ENCODE measurements around the gene KRTAP13-2. TPM values are rescaled to one million over a fixed set of nuclear protein-coding genes. Genes with fewer than 3 reads are reported as not detected.

Gene KRTAP13-2
- polyA plus RNA-seq, 2 of the 4 experiments (the other 2 are of a cell fraction), result not detected

DNA sequence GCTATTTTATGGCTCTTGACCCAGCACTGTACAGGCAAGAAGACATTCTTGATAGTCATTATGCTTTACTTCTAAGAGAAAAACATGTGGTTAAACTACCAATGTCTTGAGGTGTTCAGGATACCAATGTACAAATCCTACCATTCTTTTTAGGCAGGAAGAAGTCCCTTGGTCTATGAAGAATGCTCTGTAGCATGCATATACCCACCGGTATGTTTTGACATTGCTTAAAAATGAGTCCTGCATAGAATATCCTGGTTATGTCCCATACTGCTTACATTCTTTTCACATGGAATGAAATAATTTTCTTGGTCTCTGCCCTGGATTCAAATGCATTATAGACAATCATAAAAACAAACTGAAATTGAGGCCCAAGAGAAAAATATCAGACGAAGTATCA is 39.4 kb downstream of the KRTAP13-2 start:
- H3K9me3 ChIP-seq, result no peaks in the 10 kb centered on the region
- H3K4me2 ChIP-seq, result no peak overlapping the region
- FAIRE-seq (no peak), ATAC-seq (no peak), DNase-seq (ENCODE audit: low read depth in 1 of 2, low spot score in 1 of 2) (no peak)
- WGBS (ENCODE audit: missing lambda C conversion rate), result 24% methylated on average over 2 of the region's 2 CpGs
- H3K4me3 ChIP-seq, result no peak overlapping the region
- H3K4me1 ChIP-seq, result no peaks in the 10 kb centered on the region
- no peak overlapping the region for H3K27ac ChIP-seq
- ChIA-PET CTCF (interaction anchor here (0.9 kb wide), 1 partner anchor 138 kb away, joined by 3 read pairs; no protein-coding TSS in a partner anchor), POLR2A (no interaction called here)
- TF ChIP-seq EHF (CRISPR knock-in tag; IDR thresholded peaks at IDR 0.05), result no peak

GRCh38 chr21:30329203-30329875 is 42.7 kb downstream of the KRTAP13-2 start:
- ChIA-PET POLR2A (no interaction called here), CTCF (no interaction called here)
- ATAC-seq (no peak), FAIRE-seq (no peak), DNase-seq (ENCODE audit: low read depth in 1 of 2, low spot score in 1 of 2) (no peak)
- Histone ChIP-seq H3K9me3 (no peaks in the 10 kb centered on the region), H3K27ac (no peak overlapping the region), H3K4me2 (no peak overlapping the region), H3K4me1 (no peaks in the 10 kb centered on the region), H3K4me3 (no peak overlapping the region)
- 15% methylated on average over 4 of the region's 4 CpGs for WGBS (ENCODE audit: missing lambda C conversion rate)
- TF ChIP-seq FOSB (CRISPR knock-in tag; IDR thresholded peaks at IDR 0.05) (no peak), POLR2A (IDR thresholded peaks at IDR 0.05; ENCODE audit: low read length) (no peak), HES2 (IDR thresholded peaks at IDR 0.05) (no peak), CHD4 (IDR thresholded peaks at IDR 0.05; ENCODE audit: borderline replicate concordance) (no peak), RFX5 (IDR thresholded peaks at IDR 0.05) (no peak), RCOR1 (IDR thresholded peaks at IDR 0.05; ENCODE audit: low read depth, low read length) (no peak), HOXA7 (CRISPR knock-in tag; IDR thresholded peaks at IDR 0.05) (no peak), TFCP2L1 (CRISPR knock-in tag; IDR thresholded peaks at IDR 0.05) (no peak), POLR2AphosphoS2 (conservative IDR thresholded peaks at IDR 0.05; ENCODE audit: low read length) (no peak), CEBPB (IDR thresholded peaks at IDR 0.05) (no peak), CBX8 (IDR thresholded peaks at IDR 0.05) (no peak), HDAC2 (IDR thresholded peaks at IDR 0.05) (no peak), RNF2 (IDR thresholded peaks at IDR 0.05; ENCODE audit: borderline replicate concordance, low read depth) (no peak), ZFP36 (IDR thresholded peaks at IDR 0.05; ENCODE audit: borderline replicate concordance, partially characterized antibody) (no peak), CBX2 (IDR thresholded peaks at IDR 0.05; ENCODE audit: borderline replicate concordance, low read depth) (no peak), EP300 (IDR thresholded peaks at IDR 0.05) (no peak), JUN (IDR thresholded peaks at IDR 0.05) (no peak)
- TF ChIP-seq, protein P1, sequence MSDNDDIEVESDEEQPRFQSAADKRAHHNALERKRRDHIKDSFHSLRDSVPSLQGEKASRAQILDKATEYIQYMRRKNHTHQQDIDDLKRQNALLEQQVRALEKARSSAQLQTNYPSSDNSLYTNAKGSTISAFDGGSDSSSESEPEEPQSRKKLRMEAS (IDR thresholded peaks at IDR 0.05), result no peak
- TF ChIP-seq, protein P2, sequence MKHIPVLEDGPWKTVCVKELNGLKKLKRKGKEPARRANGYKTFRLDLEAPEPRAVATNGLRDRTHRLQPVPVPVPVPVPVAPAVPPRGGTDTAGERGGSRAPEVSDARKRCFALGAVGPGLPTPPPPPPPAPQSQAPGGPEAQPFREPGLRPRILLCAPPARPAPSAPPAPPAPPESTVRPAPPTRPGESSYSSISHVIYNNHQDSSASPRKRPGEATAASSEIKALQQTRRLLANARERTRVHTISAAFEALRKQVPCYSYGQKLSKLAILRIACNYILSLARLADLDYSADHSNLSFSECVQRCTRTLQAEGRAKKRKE (CRISPR knock-in tag; IDR thresholded peaks at IDR 0.05; ENCODE audit: low read depth), result no peak

- Histone ChIP-seq H3K27ac (no peak overlapping the region), H3K4me1 (no peaks in the 10 kb centered on the region), H3K9me3 (no peaks in the 10 kb centered on the region), H3K4me3 (no peak overlapping the region), H3K4me2 (no peak overlapping the region)
- no peak for ATAC-seq
- no peak for TF ChIP-seq EHMT2 (IDR thresholded peaks at IDR 0.05; ENCODE audit: low read depth)
- ChIA-PET POLR2A (no interaction called here), CTCF (no interaction called here)
- no peak for DNase-seq (ENCODE audit: low read depth in 1 of 2, low spot score in 1 of 2)
- no peak for FAIRE-seq
Observed at GRCh38 chr21:30326390-30326789, 45.7 kb downstream of the KRTAP13-2 start.

Small RNA genes within 50 kb of the gene (small RNA-seq; reads per million reads assigned to genes)
- 0 reads per million in 6 experiments for gene KRTAP23-1
- gene MIR4327, result 0 reads per million in 6 experiments

Other genes with a start within 250 kb of the KRTAP13-2 start
- not detected in 2 replicates for gene CLDN17, start 205.5 kb downstream of the KRTAP13-2 start, polyA plus RNA-seq (2011; rRNA removed)
- gene CLDN17, start 205.5 kb downstream of the KRTAP13-2 start, polyA plus RNA-seq (2017; fragmentation: RNase III; extraction: RNeasy Plus Mini Kit Qiagen cat#74134 plus additional on column Dnase treatment), result not detected in 3 replicates
- not detected in 2 replicates for gene CLDN8, start 156.2 kb downstream of the KRTAP13-2 start, polyA plus RNA-seq (2011; rRNA removed)
- not detected in 3 replicates for gene CLDN8, start 156.2 kb downstream of the KRTAP13-2 start, polyA plus RNA-seq (2017; fragmentation: RNase III; extraction: RNeasy Plus Mini Kit Qiagen cat#74134 plus additional on column Dnase treatment)
- gene KRTAP24-1, start 89.3 kb downstream of the KRTAP13-2 start, polyA plus RNA-seq (2011; rRNA removed), result not detected in 2 replicates
- gene KRTAP24-1, start 89.3 kb downstream of the KRTAP13-2 start, polyA plus RNA-seq (2017; fragmentation: RNase III; extraction: RNeasy Plus Mini Kit Qiagen cat#74134 plus additional on column Dnase treatment), result not detected in 3 replicates
- gene KRTAP25-1, start 82.8 kb downstream of the KRTAP13-2 start, polyA plus RNA-seq (2011; rRNA removed), result not detected in 2 replicates
- not detected in 3 replicates for gene KRTAP25-1, start 82.8 kb downstream of the KRTAP13-2 start, polyA plus RNA-seq (2017; fragmentation: RNase III; extraction: RNeasy Plus Mini Kit Qiagen cat#74134 plus additional on column Dnase treatment)
- not detected in 2 replicates for gene KRTAP26-1, start 52.0 kb downstream of the KRTAP13-2 start, polyA plus RNA-seq (2011; rRNA removed)
- gene KRTAP26-1, start 52.0 kb downstream of the KRTAP13-2 start, polyA plus RNA-seq (2017; fragmentation: RNase III; extraction: RNeasy Plus Mini Kit Qiagen cat#74134 plus additional on column Dnase treatment), result not detected in 3 replicates
- not detected in 2 replicates for gene KRTAP27-1, start 34.6 kb downstream of the KRTAP13-2 start, polyA plus RNA-seq (2011; rRNA removed)
- gene KRTAP27-1, start 34.6 kb downstream of the KRTAP13-2 start, polyA plus RNA-seq (2017; fragmentation: RNase III; extraction: RNeasy Plus Mini Kit Qiagen cat#74134 plus additional on column Dnase treatment), result not detected in 3 replicates
- not detected in 2 replicates for gene KRTAP23-1, start 23.7 kb downstream of the KRTAP13-2 start, polyA plus RNA-seq (2011; rRNA removed)
- gene KRTAP23-1, start 23.7 kb downstream of the KRTAP13-2 start, polyA plus RNA-seq (2017; fragmentation: RNase III; extraction: RNeasy Plus Mini Kit Qiagen cat#74134 plus additional on column Dnase treatment), result not detected in 3 replicates
- not detected in 2 replicates for gene KRTAP13-1, start 23.8 kb upstream of the KRTAP13-2 start, polyA plus RNA-seq (2011; rRNA removed)
- not detected in 3 replicates for gene KRTAP13-1, start 23.8 kb upstream of the KRTAP13-2 start, polyA plus RNA-seq (2017; fragmentation: RNase III; extraction: RNeasy Plus Mini Kit Qiagen cat#74134 plus additional on column Dnase treatment)
- gene KRTAP13-3, start 53.7 kb upstream of the KRTAP13-2 start, polyA plus RNA-seq (2011; rRNA removed), result not detected in 2 replicates
- not detected in 3 replicates for gene KRTAP13-3, start 53.7 kb upstream of the KRTAP13-2 start, polyA plus RNA-seq (2017; fragmentation: RNase III; extraction: RNeasy Plus Mini Kit Qiagen cat#74134 plus additional on column Dnase treatment)
- not detected in 2 replicates for gene KRTAP13-4, start 57.9 kb upstream of the KRTAP13-2 start, polyA plus RNA-seq (2011; rRNA removed)
- gene KRTAP13-4, start 57.9 kb upstream of the KRTAP13-2 start, polyA plus RNA-seq (2017; fragmentation: RNase III; extraction: RNeasy Plus Mini Kit Qiagen cat#74134 plus additional on column Dnase treatment), result not detected in 3 replicates
- gene KRTAP15-1, start 68.0 kb upstream of the KRTAP13-2 start, polyA plus RNA-seq (2011; rRNA removed), result not detected in 2 replicates
- not detected in 3 replicates for gene KRTAP15-1, start 68.0 kb upstream of the KRTAP13-2 start, polyA plus RNA-seq (2017; fragmentation: RNase III; extraction: RNeasy Plus Mini Kit Qiagen cat#74134 plus additional on column Dnase treatment)
- not detected in 2 replicates for gene KRTAP19-1, start 108.1 kb upstream of the KRTAP13-2 start, polyA plus RNA-seq (2011; rRNA removed)
- not detected in 3 replicates for gene KRTAP19-1, start 108.1 kb upstream of the KRTAP13-2 start, polyA plus RNA-seq (2017; fragmentation: RNase III; extraction: RNeasy Plus Mini Kit Qiagen cat#74134 plus additional on column Dnase treatment)
- not detected in 2 replicates for gene KRTAP19-2, start 115.2 kb upstream of the KRTAP13-2 start, polyA plus RNA-seq (2011; rRNA removed)
- gene KRTAP19-2, start 115.2 kb upstream of the KRTAP13-2 start, polyA plus RNA-seq (2017; fragmentation: RNase III; extraction: RNeasy Plus Mini Kit Qiagen cat#74134 plus additional on column Dnase treatment), result not detected in 3 replicates
- gene KRTAP19-3, start 119.7 kb upstream of the KRTAP13-2 start, polyA plus RNA-seq (2011; rRNA removed), result not detected in 2 replicates
- not detected in 3 replicates for gene KRTAP19-3, start 119.7 kb upstream of the KRTAP13-2 start, polyA plus RNA-seq (2017; fragmentation: RNase III; extraction: RNeasy Plus Mini Kit Qiagen cat#74134 plus additional on column Dnase treatment)
- gene KRTAP19-4, start 124.9 kb upstream of the KRTAP13-2 start, polyA plus RNA-seq (2011; rRNA removed), result not detected in 2 replicates
- gene KRTAP19-4, start 124.9 kb upstream of the KRTAP13-2 start, polyA plus RNA-seq (2017; fragmentation: RNase III; extraction: RNeasy Plus Mini Kit Qiagen cat#74134 plus additional on column Dnase treatment), result not detected in 3 replicates
- gene KRTAP19-5, start 129.9 kb upstream of the KRTAP13-2 start, polyA plus RNA-seq (2011; rRNA removed), result not detected in 2 replicates
- not detected in 3 replicates for gene KRTAP19-5, start 129.9 kb upstream of the KRTAP13-2 start, polyA plus RNA-seq (2017; fragmentation: RNase III; extraction: RNeasy Plus Mini Kit Qiagen cat#74134 plus additional on column Dnase treatment)
- gene KRTAP19-6, start 169.6 kb upstream of the KRTAP13-2 start, polyA plus RNA-seq (2011; rRNA removed), result not detected in 2 replicates
- gene KRTAP19-6, start 169.6 kb upstream of the KRTAP13-2 start, polyA plus RNA-seq (2017; fragmentation: RNase III; extraction: RNeasy Plus Mini Kit Qiagen cat#74134 plus additional on column Dnase treatment), result not detected in 3 replicates
- gene KRTAP19-7, start 189.0 kb upstream of the KRTAP13-2 start, polyA plus RNA-seq (2011; rRNA removed), result not detected in 2 replicates
- gene KRTAP19-7, start 189.0 kb upstream of the KRTAP13-2 start, polyA plus RNA-seq (2017; fragmentation: RNase III; extraction: RNeasy Plus Mini Kit Qiagen cat#74134 plus additional on column Dnase treatment), result not detected in 3 replicates
- not detected in 2 replicates for gene KRTAP22-2, start 218.1 kb upstream of the KRTAP13-2 start, polyA plus RNA-seq (2011; rRNA removed)
- not detected in 3 replicates for gene KRTAP22-2, start 218.1 kb upstream of the KRTAP13-2 start, polyA plus RNA-seq (2017; fragmentation: RNase III; extraction: RNeasy Plus Mini Kit Qiagen cat#74134 plus additional on column Dnase treatment)
- gene KRTAP6-3, start 220.2 kb upstream of the KRTAP13-2 start, polyA plus RNA-seq (2011; rRNA removed), result not detected in 2 replicates
- gene KRTAP6-3, start 220.2 kb upstream of the KRTAP13-2 start, polyA plus RNA-seq (2017; fragmentation: RNase III; extraction: RNeasy Plus Mini Kit Qiagen cat#74134 plus additional on column Dnase treatment), result not detected in 3 replicates
- not detected in 2 replicates for gene KRTAP6-2, start 226.6 kb upstream of the KRTAP13-2 start, polyA plus RNA-seq (2011; rRNA removed)
- not detected in 3 replicates for gene KRTAP6-2, start 226.6 kb upstream of the KRTAP13-2 start, polyA plus RNA-seq (2017; fragmentation: RNase III; extraction: RNeasy Plus Mini Kit Qiagen cat#74134 plus additional on column Dnase treatment)
- not detected in 2 replicates for gene KRTAP22-1, start 228.8 kb upstream of the KRTAP13-2 start, polyA plus RNA-seq (2011; rRNA removed)
- gene KRTAP22-1, start 228.8 kb upstream of the KRTAP13-2 start, polyA plus RNA-seq (2017; fragmentation: RNase III; extraction: RNeasy Plus Mini Kit Qiagen cat#74134 plus additional on column Dnase treatment), result not detected in 3 replicates
- not detected in 2 replicates for gene KRTAP6-1, start 241.7 kb upstream of the KRTAP13-2 start, polyA plus RNA-seq (2011; rRNA removed)
- not detected in 3 replicates for gene KRTAP6-1, start 241.7 kb upstream of the KRTAP13-2 start, polyA plus RNA-seq (2017; fragmentation: RNase III; extraction: RNeasy Plus Mini Kit Qiagen cat#74134 plus additional on column Dnase treatment)
- not detected in 2 replicates for gene KRTAP20-1, start 244.2 kb upstream of the KRTAP13-2 start, polyA plus RNA-seq (2011; rRNA removed)
- not detected in 3 replicates for gene KRTAP20-1, start 244.2 kb upstream of the KRTAP13-2 start, polyA plus RNA-seq (2017; fragmentation: RNase III; extraction: RNeasy Plus Mini Kit Qiagen cat#74134 plus additional on column Dnase treatment)
- gene KRTAP20-4, start 248.4 kb upstream of the KRTAP13-2 start, polyA plus RNA-seq (2011; rRNA removed), result not detected in 2 replicates
- not detected in 3 replicates for gene KRTAP20-4, start 248.4 kb upstream of the KRTAP13-2 start, polyA plus RNA-seq (2017; fragmentation: RNase III; extraction: RNeasy Plus Mini Kit Qiagen cat#74134 plus additional on column Dnase treatment)